GM12801 (cell line): ENCODE results near the gene SPTBN1.

Experiments used
- TF ChIP-seq, protein P1 (sequence below): IDR thresholded peaks from one replicate; pipeline ENCODE4 v1.5.1; 2011; ENCODE audit warnings: control low read depth; ENCODE audit not compliant: insufficient read length; ENCODE audit errors: extremely low read depth

SPTBN1 gene

DNA sequence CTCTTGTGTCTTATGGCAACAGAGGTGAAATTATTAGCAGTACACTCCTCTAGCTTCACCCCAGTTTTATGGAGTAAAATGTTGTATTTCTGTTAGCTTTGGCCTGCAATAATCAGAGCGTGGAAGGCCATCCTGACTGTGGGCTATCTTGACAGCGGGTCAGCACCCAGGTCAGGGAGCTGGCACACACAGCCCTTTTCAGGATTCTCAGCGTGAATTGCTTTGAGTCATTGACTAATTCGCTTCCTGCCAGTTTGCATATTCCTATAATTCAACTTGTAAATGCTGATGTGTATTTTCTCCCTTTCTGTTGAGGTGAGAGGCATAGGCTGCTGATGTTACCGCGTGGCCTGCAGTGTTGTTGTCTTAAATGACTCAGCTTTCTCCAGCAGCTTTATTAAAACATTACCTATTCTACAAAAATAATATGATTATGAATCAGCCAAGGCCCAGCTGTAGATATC, 157.7 kb downstream of the SPTBN1 start:
- TF ChIP-seq, protein P1, sequence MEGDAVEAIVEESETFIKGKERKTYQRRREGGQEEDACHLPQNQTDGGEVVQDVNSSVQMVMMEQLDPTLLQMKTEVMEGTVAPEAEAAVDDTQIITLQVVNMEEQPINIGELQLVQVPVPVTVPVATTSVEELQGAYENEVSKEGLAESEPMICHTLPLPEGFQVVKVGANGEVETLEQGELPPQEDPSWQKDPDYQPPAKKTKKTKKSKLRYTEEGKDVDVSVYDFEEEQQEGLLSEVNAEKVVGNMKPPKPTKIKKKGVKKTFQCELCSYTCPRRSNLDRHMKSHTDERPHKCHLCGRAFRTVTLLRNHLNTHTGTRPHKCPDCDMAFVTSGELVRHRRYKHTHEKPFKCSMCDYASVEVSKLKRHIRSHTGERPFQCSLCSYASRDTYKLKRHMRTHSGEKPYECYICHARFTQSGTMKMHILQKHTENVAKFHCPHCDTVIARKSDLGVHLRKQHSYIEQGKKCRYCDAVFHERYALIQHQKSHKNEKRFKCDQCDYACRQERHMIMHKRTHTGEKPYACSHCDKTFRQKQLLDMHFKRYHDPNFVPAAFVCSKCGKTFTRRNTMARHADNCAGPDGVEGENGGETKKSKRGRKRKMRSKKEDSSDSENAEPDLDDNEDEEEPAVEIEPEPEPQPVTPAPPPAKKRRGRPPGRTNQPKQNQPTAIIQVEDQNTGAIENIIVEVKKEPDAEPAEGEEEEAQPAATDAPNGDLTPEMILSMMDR, result no peak

DNA sequence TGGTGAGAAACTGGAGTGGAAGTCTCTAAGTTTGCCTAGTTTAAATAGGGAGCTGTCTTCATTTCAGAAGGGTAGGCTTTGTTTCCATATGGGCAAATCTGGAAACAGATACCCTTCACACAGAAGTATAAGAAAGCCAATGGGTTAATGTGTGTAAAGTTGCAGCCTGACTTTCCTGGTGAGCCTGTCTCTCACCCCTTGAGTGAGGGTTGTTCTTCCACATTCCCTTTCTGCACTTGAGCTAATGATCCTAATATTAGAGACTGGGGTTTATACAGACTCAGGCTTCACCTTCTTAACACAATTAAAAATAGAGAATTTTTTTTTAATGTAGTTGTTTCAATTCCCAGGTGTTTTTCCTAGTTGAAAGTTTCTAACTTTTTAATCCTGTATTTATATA, 158.7 kb downstream of the SPTBN1 start:
- TF ChIP-seq, protein P1, result no peak

DNA sequence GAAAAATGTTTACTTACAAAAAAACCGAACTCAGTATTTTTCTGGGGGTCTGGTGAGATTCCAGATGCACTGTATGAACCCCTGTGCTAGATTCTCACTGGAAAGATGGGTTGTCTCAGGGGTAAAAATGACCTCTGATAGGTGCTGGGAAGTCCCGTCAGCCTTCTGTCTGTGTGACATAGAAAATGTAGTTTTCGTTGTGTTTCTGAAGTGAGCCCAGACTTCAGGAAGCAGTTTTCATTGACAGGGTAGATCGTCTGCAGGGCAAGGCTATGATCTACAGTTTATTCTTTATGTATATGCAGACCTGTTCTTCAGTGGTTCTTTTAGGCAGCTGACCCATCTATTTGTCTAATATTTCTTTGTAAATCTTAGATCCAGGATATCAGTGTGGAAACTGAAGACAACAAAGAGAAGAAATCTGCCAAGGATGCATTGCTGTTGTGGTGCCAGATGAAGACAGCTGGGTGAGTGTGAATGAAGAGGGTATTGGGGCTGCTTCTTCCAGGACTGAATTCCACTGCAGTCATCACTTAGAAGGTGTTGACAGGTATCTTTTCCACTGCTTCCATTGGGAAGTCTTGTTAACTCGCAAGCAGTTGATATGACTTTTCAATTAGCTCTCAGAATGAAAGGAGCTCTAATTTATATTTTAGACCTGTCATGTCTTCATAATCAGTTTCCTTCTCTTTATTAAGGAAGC, 159.9 kb downstream of the SPTBN1 start:
- TF ChIP-seq, protein P1, result no peak

DNA sequence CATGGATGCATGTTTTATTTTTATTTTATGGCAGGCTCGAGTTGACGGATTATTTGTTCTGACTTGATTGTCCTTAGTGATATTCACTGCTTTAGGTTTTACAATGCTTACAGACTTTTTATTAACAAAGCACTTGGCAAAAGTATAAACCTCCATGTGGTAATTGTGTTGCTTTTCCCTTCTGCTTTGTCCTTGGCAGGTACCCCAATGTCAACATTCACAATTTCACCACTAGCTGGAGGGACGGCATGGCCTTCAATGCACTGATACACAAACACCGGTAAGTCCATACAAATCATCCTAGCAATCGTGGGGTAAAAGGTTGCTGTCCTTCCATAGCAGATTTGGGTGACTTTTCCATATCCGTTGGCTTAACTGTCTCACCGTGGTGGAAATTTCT, 161.3 kb downstream of the SPTBN1 start:
- TF ChIP-seq, protein P1, result no peak

DNA sequence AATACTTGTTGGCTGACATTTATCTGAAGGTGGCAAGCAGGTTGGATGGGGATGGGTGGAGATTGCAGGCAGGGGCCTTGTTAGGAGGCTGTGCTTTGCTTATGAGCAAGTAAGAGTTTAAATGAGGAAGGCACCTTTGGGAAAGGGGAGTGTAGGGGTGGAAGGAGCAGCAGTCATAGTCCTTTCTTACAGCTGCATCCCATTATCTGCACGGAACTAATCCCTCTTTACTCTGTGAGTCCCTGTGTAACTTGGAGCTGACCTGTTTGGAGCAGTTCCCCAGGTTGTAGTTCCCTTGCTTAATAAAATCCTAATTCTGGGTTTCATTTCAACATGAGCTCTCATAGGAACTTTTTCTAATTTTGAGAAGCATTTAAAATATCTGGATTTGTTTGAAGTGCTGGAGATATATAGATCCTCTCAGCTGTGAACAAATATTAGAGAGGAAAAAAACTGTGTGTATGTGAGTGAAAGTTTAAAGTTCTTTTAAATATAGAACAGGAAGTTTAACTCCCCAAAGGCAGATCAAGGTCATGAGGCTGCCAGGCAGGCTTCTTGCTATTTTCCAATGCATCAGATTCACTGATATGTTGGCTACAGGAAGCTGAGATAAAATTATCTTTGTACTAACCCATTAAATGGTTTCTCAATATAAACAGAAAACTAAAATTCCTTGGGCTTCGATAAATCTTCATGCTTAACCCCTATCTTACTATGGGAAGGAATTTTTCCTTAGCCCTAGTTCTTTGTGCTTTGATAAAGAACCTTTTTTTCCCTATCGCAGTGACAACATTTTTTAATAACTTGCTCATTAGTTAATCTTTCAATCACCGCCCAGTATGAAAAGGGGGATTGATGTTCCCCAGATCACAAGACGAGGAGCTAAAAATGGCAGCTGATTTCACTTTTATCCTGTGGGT, 162.8 kb downstream of the SPTBN1 start:
- TF ChIP-seq, protein P1, result no peak

DNA sequence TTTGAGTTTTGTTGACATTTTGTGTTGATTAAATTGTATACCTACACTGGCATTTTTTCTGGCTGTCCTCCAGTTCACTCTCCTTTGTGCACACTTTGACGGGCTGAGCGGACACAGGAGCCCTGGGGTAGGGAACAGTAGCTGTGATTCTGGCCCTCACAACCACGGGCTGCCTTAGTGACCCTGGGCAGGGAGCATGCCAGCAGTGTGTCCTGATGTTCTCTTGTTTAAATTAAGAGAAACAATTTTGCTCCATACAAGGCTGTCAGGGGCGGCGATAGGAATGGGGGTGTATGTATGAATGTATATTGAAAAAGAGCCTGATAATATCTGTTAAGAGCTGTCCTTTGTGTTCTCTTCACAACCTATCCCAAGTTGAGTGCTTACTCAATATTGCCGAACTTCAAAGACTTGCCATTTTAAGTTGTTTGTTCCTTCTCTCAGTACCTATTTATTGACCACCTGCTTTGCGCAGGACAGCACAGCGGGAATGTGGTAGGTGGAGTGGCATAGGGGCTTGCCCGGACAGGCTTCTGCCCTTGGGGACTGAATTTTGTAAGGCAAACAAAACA, 163.6 kb downstream of the SPTBN1 start:
- TF ChIP-seq, protein P1, result no peak

DNA sequence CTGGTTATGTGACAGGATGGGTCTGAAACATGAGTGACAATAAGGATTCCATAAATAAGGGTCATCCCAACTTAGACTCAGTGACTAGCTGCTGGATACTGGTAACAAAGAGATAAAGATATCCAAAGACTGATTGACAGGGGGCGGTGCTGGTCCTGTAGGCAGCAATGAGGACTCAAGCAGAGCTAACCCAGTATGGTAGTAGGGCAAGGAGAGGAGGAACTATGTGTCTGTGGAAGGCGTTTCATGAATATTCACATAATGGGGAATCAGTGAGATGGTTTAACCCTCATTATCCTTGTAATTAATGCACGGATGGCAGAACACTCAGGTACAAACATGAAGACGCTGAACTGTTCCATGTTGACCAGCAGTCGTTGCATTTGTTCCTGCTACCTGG, 164.8 kb downstream of the SPTBN1 start:
- TF ChIP-seq, protein P1, result no peak
